HG02840 (cell line): ENCODE measurements around the gene ECSCR.

Experiments used
- ATAC-seq: cut with Tn5 transposase; IDR thresholded peaks from one replicate; pipeline ENCODE4 v1.9.1; 2021; ENCODE audit warnings: mild to moderate bottlenecking, moderate library complexity, moderate number of reproducible peaks; ENCODE audit not compliant: unreplicated experiment, low FRiP score

The ECSCR gene

GRCh38 chr5:139474890-139475791 is 12.6 kb upstream of the ECSCR start:
- ATAC-seq: no peak

- no peak for ATAC-seq
Measured at GRCh38 chr5:139473565-139473964, 11.0 kb upstream of the ECSCR start.

GRCh38 chr5:139473105-139473504 is 10.6 kb upstream of the ECSCR start:
- no peak for ATAC-seq

- ATAC-seq: no peak
Measured at GRCh38 chr5:139472386-139473030, 10.0 kb upstream of the ECSCR start.

- no peak for ATAC-seq
Measured at GRCh38 chr5:139470821-139471300, 8.3 kb upstream of the ECSCR start, which contains the start of gene SMIM33. Gene SMIM33 (plus strand): TSS chr5:139471004. CDS start chr5:139471122, 118 bp downstream.

DNA sequence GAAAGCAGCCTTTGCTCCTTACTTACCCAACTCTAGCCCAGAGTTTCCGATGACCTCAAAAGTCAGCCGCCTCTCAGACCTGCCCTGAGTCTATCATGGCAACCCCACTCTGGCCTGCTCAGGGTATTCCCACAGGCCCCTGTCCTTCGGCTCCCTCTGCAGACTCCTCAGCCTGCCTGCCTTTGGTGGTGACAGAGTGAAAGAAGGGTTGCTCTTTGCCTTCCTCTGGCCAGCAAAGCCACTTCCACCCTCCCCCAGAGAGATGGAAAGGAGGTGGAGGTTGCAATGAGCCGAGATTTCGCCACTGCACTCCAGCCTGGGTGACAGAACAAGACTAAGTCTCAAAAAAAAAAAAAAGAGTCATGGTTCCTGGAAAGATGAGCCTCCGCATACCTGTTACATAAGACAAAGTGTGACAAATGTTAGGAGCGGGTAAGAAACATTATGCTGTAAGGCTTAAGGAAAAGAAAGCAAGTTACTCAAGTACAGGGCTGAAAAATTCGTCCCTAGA is 5.9 kb upstream of the ECSCR start:
- no peak for ATAC-seq

GRCh38 chr5:139461698-139462097 is 845 bp downstream of the ECSCR start:
- no peak for ATAC-seq

GRCh38 chr5:139461176-139461575 is 1.4 kb downstream of the ECSCR start:
- ATAC-seq: no peak

GRCh38 chr5:139460455-139460854 is 2.1 kb downstream of the ECSCR start:
- no peak for ATAC-seq

DNA sequence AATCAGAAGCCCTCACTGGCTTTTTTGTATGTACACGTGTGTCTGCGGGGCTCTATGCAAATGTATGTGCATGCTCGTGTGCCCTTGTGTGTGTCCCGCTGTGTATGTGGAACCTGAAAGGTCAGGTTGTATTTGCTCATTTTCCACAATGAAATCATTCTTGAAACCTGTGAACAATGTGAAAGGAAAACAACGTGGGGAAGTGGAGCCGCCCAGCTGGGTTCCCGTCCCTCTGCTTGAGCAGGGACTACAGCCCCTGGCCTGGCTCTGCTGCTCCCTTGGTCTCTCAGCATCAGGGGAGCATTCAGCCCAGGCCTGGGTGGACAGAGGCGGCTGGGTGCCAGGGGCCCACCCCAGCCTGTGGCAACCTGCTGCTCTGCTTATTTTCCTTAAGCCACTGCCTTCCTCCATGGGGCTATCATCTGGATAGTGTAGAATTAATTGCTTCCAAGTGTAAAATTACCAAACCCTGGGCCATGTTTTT is 3.0 kb downstream of the ECSCR start:
- no peak for ATAC-seq

DNA sequence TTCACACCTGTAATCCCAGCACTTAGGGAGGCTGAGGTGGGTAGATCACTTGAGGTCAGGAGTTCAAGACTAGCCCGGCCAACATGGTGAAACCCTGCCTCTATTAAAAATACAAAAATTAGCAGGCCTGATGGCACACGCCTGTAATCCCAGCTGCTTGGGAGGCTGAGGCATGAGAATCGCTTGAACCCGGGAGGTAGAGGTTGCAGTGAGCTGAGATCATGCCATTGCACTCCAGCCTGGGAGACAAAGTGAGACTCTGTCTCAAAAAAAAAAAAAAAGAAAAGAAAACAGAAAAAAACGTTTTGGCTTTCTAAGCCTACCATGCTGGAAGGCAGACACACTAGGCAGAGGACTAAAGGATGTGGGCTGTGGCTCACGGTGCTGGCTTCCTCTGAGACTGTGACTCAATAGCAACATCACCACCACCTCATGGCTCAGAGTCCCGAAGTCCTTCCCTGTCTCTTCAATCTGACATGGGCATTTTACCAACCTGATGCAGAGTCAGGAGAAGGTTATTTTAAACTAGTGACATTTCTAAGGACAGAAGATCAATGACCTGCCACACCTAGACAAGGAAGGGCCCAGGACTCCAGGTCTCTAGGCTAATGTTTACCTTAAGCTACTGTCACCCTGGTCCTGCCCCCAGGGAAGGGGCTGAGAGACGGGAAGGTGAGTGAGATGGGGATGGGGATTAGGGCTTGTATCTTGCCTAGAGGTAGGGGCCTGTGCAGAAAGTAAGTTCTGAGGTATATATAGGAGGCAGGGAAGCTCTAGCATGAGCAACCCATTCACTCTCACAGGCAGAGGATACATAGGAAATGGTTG is 3.7 kb downstream of the ECSCR start:
- ATAC-seq: no peak

DNA sequence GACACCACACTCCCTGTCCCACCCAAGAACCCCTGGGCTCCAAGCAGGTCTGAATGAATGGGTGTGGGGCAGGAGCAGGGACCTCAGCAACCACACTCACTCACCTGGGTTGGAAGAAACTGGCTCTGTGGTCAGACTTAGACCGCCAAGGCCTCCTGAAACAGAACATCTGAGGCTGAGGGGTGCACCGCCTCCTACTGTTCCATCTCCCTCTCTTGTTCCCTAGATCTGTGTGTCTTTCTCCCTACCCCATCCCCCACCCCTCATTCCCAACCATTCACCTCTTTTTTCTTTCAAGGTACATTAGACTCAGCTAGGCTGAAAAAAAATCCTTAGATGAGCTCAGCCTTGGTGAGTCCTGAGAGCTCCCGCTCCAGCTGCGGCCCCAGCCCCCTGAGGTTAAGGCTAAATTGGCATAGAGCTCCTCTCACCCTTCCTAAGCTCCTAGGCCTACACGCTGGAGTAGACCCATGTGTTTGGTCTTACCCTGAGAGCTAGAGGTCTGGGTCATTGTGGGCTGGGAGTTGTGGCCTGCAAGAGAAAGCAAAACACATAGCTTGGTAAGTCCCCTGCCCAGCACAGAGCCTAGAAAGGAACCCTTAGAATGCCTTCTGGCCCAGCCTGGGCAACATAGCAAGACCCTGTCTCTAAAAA is 4.8 kb downstream of the ECSCR start:
- no peak for ATAC-seq

- no peak for ATAC-seq
Measured at GRCh38 chr5:139457241-139457640, 5.3 kb downstream of the ECSCR start.

DNA sequence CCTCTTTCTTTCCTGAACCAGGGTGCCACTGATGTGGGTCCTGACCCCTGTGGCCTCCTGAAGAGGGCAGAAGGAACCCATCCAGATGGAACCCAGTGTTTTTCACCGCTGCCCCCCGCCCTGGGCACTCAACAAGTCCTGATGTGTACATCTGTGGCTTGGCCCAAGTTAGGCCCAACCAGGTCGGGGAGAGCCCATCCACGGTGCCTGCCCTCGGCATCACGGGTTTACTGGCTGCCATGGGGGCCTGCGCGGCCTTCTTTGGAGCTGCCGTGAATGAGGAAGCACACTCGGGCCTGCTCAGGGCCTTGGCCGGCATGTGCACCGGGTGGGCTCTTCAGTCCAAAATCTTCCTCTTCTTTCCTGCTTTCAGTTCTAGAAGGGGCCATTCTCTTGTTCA is 5.8 kb downstream of the ECSCR start:
- no peak for ATAC-seq

DNA sequence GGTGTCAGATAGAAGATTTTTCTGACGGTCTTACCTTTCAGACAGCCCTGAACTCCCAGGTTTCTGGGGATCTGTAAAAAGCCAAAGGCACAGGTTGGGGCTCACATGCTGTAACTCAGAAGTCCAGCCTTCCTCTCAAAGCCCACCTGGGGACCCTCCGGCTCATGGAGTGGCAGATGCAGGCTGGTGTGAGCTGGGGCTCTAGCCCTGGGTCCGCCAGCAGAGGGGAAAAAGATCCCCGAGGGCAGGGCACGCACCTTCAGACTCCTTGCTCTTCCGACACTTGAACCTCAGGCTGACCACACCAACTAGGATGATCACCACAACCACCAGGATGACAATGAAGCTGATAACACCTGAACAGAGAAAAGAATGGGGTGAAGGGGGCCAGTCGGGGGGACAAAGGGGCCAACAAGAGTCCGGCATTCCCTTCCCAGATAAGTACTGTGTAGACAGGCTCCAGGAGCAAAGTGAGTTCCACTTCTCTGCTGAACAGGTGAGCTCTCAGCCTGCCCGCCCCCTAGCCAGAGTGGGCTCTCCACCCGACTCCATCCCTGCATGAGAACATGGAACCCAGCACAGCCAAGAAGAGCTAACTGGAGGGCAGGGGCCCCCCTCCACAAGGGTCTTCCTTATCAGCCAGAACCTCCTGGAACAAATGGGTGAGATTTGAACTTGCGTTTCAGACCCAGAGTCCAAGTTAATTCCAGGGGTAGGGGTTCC is 7.8 kb downstream of the ECSCR start:
- ATAC-seq: no peak

DNA sequence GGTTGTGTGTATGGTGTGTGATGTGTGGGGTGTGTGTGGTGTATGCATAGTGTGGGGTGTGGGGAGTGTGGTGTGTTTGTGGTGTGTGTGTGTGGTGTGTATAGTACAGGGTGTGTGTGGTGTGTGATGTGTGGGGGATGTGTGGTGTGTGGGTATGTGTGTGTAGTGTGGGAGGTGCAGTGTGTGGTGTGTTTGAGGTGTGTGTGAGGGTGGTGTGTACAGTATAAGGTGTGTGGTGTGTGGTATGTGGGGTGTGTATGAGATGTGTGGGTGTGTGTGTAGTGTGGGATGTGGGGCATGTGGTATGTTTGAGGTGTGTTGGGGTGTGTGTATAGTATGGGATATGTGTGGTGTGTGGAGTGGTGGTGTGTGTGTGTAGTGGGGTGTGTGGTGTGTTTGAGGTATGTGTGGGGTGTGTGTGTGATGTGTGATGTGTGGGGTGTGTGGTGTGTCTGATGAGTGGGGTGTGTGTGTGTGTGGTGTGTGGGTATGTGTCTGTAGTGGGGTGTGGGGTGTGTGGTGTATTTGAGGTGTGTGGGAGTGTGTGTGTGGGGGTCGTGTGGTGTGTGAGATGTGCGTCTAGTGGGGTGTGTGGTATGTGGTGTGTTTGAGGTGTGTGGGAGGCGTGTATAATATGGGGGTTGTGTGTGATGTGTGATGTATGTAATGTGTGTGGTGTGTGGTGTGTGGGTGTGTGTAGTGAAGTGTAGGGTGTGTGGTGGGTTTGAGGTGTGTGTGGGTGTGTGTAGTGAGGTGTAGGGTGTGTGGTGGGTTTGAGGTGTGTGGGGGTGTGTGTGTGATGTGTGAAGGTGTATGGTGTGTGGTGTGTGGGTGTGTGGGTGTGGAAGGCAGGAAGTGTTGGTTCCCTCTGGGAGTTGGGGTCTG is 8.6 kb downstream of the ECSCR start:
- ATAC-seq: no peak

GRCh38 chr5:139451878-139452660 is 10.5 kb downstream of the ECSCR start:
- no peak for ATAC-seq

DNA sequence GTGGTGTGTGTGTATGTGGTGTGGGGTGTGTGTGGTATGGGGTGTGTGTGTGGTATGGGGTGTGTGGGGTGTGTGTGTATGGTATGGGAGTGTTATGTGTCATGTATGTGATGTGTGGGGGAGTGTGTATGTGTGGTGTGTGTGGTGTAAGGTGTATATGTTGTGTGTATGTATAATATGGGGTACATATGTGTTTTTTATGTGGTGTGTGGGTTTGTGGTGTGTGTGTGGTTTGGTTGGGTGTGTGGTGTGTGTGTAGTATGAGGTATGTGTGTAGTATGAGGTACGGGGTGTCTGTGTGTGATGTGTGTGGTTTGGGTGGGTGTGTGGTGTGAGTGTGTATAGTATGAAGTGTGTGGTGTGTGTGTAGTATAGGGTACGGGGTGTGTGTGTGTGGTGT is 11.4 kb downstream of the ECSCR start:
- no peak for ATAC-seq
